IMR-90 (cell line): Measurements from ENCODE around the gene TRIM41.

ENCODE experiments used
- BHLHE40 ChIP-seq: fragments of 150-350 bp; IDR thresholded peaks from 2 replicates; pipeline ENCODE4 v1.6.1; 2016; ENCODE audit warnings: mild to moderate bottlenecking, low read depth, low read length
- CEBPB ChIP-seq: IDR thresholded peaks from 2 replicates; pipeline ENCODE4 v1.6.1; 2012; ENCODE audit warnings: low read depth, low read length, improper control_type of control experiment
- CTCF ChIP-seq: conservative IDR thresholded peaks from 2 replicates; pipeline ENCODE4 v1.5.1; 2012; ENCODE audit warnings: mild to moderate bottlenecking, low read depth, low read length, improper control_type of control experiment
- FOS ChIP-seq: fragments of 150-350 bp; IDR thresholded peaks from 2 replicates; pipeline ENCODE4 v1.6.1; 2016; ENCODE audit warnings: low read depth, low read length
- MAFK ChIP-seq: IDR thresholded peaks from 2 replicates; pipeline ENCODE4 v1.6.1; 2012; ENCODE audit warnings: low read depth, low read length, improper control_type of control experiment
- MAZ ChIP-seq: IDR thresholded peaks from 2 replicates; pipeline ENCODE4 v1.6.1; 2012; ENCODE audit warnings: low read depth, mild to moderate bottlenecking, low read length, improper control_type of control experiment, moderate library complexity, borderline replicate concordance
- MXI1 ChIP-seq: IDR thresholded peaks from 2 replicates; pipeline ENCODE4 v1.6.1; 2012; ENCODE audit warnings: low read depth, mild to moderate bottlenecking, low read length, moderate library complexity, borderline replicate concordance
- NFE2L2 ChIP-seq: fragments of 150-350 bp; IDR thresholded peaks from 2 replicates; pipeline ENCODE4 v1.6.1; 2016; ENCODE audit warnings: low read depth, mild to moderate bottlenecking, low read length
- POLR2A ChIP-seq: IDR thresholded peaks from 2 replicates; pipeline ENCODE4 v1.6.1; 2012; ENCODE audit warnings: mild to moderate bottlenecking, low read depth, low read length
- RAD21 ChIP-seq: IDR thresholded peaks from 2 replicates; pipeline ENCODE4 v1.6.1; 2012; ENCODE audit warnings: low read length, improper control_type of control experiment
- RCOR1 ChIP-seq: IDR thresholded peaks from 2 replicates; pipeline ENCODE4 v1.6.1; 2012; ENCODE audit warnings: mild to moderate bottlenecking, low read length, improper control_type of control experiment; ENCODE audit not compliant: insufficient replicate concordance
- RFX5 ChIP-seq: IDR thresholded peaks from 2 replicates; pipeline ENCODE4 v1.8.0; 2012; ENCODE audit warnings: low read depth, mild to moderate bottlenecking, low read length, moderate library complexity
- SMC3 ChIP-seq: fragments of 150-350 bp; IDR thresholded peaks from 2 replicates; pipeline ENCODE4 v1.6.1; 2016; ENCODE audit warnings: low read depth, mild to moderate bottlenecking, antibody characterized with exemption, low read length, moderate library complexity
- USF2 ChIP-seq: fragments of 150-350 bp; IDR thresholded peaks from 2 replicates; pipeline ENCODE4 v1.6.1; 2017; ENCODE audit warnings: mild to moderate bottlenecking, antibody characterized with exemption, low read length, low read depth

GRCh38 chr5:181193656-181194055 is 29.4 kb upstream of the TRIM41 start:
- no peak for TF ChIP-seq SMC3
- no peak for TF ChIP-seq POLR2A
- TF ChIP-seq RFX5, result no peak
- TF ChIP-seq BHLHE40, result no peak
- TF ChIP-seq CTCF, result no peak
- TF ChIP-seq RCOR1, result no peak
- TF ChIP-seq MXI1, result no peak
- no peak for TF ChIP-seq RAD21
- TF ChIP-seq CEBPB, result no peak
- no peak for TF ChIP-seq MAZ
- no peak for TF ChIP-seq NFE2L2
- TF ChIP-seq MAFK, result no peak
- TF ChIP-seq USF2, result no peak
- TF ChIP-seq FOS, result no peak
